ENCODE results near the gene S100A6.
"Not testable (repeated sequence)": the region's sequence is repeated elsewhere in the genome, so short reads cannot be mapped to it uniquely, and the experiment has no call there.

S100A6 gene

GRCh38 chr1:153577138-153577537 is 41.3 kb upstream of the S100A6 start:
- no peak overlapping the region for H3K27ac ChIP-seq
- TF ChIP-seq, protein P1, sequence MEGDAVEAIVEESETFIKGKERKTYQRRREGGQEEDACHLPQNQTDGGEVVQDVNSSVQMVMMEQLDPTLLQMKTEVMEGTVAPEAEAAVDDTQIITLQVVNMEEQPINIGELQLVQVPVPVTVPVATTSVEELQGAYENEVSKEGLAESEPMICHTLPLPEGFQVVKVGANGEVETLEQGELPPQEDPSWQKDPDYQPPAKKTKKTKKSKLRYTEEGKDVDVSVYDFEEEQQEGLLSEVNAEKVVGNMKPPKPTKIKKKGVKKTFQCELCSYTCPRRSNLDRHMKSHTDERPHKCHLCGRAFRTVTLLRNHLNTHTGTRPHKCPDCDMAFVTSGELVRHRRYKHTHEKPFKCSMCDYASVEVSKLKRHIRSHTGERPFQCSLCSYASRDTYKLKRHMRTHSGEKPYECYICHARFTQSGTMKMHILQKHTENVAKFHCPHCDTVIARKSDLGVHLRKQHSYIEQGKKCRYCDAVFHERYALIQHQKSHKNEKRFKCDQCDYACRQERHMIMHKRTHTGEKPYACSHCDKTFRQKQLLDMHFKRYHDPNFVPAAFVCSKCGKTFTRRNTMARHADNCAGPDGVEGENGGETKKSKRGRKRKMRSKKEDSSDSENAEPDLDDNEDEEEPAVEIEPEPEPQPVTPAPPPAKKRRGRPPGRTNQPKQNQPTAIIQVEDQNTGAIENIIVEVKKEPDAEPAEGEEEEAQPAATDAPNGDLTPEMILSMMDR (conservative IDR thresholded peaks at IDR 0.05), result no peak

- H3K27ac ChIP-seq, result not testable (repeated sequence)
Measured at GRCh38 chr1:153575497-153575896, 39.7 kb upstream of the S100A6 start.

DNA sequence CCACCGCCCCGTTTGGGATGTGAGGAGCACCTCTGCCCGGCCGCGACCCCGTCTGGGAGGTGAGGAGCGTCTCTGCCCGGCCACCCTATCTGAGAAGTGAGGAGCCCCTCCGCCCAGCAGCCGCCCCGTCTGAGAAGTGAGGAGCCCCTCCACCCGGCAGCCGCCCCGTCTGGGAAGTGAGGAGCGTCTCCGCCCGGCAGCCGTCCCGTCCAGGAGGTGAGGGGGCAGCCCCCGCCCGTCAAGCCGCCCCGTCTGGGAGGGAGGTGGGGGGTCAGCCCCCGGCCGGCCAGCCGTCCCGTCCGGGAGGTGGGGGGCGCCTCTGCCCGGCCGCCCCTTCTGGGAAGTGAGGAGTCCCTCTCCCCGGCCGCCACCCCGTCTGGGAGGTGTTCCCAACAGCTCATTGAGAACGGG is 39.3 kb upstream of the S100A6 start:
- H3K27ac ChIP-seq, result not testable (repeated sequence)

GRCh38 chr1:153573351-153573750 is 37.6 kb upstream of the S100A6 start:
- no peak overlapping the region for H3K27ac ChIP-seq
- TF ChIP-seq, protein P1 (conservative IDR thresholded peaks at IDR 0.05), result no peak

GRCh38 chr1:153572569-153573015 is 36.8 kb upstream of the S100A6 start:
- no peak overlapping the region for H3K27ac ChIP-seq
- TF ChIP-seq, protein P1 (conservative IDR thresholded peaks at IDR 0.05), result peak; percentile 98

DNA sequence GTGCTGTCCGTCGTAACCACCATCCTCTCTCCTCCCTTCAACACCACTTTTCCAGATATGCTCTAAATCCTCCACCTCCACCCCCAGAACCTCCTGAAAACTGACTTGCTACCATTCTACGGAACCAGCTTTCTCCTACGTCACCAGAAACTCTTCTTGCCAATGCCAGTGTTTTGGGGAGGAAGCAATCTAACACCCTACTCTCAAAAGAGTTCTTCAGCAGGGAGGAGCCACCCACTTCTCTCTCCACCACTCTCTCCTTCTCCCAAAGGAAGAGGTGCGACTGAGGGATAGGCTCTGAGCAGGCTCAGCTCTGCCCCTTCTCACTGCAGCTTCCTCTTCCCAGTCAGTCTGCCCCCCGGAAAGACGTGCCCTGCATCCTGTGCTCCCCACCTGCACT is 35.9 kb upstream of the S100A6 start:
- TF ChIP-seq, protein P1 (conservative IDR thresholded peaks at IDR 0.05), result no peak
- H3K27ac ChIP-seq, result no peak overlapping the region

DNA sequence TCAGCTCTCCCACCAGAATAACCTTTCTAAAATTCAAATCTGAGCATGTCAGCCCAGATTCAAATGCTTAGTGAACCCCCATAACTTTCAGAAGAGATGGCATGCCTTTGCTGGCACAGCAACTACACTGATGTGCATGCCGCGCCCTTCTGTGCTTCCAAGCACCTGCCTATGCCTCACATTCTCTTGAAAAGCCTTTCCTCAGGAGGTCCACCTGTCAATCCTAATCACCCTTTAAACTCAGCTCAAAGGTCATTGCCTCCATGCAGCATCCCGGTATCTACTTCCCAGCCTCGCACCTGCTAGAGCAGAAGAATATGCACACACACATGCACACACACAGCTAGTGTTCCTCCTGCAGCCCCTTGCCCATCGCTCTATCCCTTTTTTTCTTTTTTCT is 35.1 kb upstream of the S100A6 start:
- H3K27ac ChIP-seq, result no peak overlapping the region
- TF ChIP-seq, protein P1 (conservative IDR thresholded peaks at IDR 0.05), result no peak

DNA sequence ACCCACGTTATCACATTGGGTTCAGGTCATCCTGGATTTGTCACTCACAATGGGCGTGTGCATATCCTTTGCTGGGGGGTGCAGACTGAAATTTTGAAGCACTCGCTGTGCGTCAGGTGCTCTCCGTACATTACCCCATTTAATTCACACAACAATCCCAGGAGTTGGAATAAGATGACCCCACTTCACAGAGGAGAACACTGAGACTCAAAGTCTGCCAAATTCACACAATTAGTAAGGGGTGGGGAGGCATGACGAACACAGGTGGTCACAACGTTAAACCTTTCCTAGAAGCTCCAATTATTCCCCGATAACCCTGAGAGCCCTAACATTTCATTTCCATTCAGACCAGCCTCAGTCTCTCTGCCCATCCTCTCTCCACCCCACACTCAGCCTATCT is 33.7 kb upstream of the S100A6 start:
- TF ChIP-seq, protein P1 (conservative IDR thresholded peaks at IDR 0.05), result no peak
- H3K27ac ChIP-seq, result no peak overlapping the region
